Keratinocyte (primary cell): Measurements from ENCODE around the gene PPP6R1.

Experiments used
- EZH2 ChIP-seq: IDR thresholded peaks from one replicate; pipeline ENCODE4 v1.6.1; 2012; ENCODE audit warnings: inconsistent platforms, mild to moderate bottlenecking, low read length, moderate library complexity
- TF ChIP-seq, protein P1 (sequence below), 3 experiments: IDR thresholded peaks in 1 of 3; conservative IDR thresholded peaks in 1 of 3; optimal IDR thresholded peaks in 1 of 3; 2 replicates in 2 of 3; 3 replicates in 1 of 3; pipeline versions ENCODE3 to v1.5.1; 2011; ENCODE audit warnings: low read length in 3 of 3, mild to moderate bottlenecking in 3 of 3, moderate library complexity in 2 of 3, control low read depth in 1 of 3, inconsistent platforms in 1 of 3; ENCODE audit not compliant: insufficient read depth in 2 of 3; ENCODE audit errors: extremely low read depth in 1 of 3

DNA sequence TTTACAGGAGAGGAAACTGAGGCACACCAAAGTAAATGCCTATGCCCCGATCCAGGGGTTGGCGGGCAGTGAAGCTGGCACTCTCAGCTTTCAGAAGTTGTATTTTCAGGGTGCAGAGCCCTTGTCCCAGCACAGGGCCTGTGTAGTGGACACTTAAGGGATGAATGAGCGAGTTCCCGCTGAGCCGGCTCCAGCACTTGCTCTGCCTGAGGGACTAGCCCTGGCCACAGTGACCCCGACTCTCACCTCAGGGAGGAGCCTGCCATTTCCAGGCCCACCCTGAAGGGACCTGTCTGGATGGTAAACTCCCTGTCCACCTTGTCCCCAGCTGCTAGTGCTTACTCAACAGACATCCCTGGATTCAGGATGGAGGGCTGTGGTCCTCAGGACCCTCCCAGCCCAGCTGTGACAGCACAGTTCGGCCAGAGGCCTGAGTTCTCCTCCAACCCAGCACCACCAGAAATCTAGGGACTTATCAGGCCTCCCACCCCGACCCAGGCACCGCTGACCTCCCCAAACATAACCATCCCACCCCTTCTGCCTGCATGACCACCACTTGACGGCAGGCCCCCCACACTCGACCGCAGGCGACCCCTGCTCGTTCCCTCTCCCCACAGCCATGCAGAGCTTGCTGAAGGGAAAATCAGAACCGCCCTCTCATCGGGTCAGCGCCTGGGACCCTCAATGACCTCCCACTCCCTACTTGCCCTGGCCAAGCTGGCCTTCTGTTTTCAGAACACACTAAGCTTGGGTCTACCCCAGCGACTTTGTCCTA lies 8.4 kb downstream of the PPP6R1 start:
- TF ChIP-seq, protein P1, sequence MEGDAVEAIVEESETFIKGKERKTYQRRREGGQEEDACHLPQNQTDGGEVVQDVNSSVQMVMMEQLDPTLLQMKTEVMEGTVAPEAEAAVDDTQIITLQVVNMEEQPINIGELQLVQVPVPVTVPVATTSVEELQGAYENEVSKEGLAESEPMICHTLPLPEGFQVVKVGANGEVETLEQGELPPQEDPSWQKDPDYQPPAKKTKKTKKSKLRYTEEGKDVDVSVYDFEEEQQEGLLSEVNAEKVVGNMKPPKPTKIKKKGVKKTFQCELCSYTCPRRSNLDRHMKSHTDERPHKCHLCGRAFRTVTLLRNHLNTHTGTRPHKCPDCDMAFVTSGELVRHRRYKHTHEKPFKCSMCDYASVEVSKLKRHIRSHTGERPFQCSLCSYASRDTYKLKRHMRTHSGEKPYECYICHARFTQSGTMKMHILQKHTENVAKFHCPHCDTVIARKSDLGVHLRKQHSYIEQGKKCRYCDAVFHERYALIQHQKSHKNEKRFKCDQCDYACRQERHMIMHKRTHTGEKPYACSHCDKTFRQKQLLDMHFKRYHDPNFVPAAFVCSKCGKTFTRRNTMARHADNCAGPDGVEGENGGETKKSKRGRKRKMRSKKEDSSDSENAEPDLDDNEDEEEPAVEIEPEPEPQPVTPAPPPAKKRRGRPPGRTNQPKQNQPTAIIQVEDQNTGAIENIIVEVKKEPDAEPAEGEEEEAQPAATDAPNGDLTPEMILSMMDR (optimal IDR thresholded peaks at IDR 0.05 in 1 of 3, IDR thresholded peaks at IDR 0.05 in 1 of 3, conservative IDR thresholded peaks at IDR 0.05 in 1 of 3; ENCODE audit: extremely low read depth in 1 of 3, insufficient read depth in 2 of 3, low read length in 3 of 3), result no peak
- TF ChIP-seq EZH2, result no peak
